Activated naive CD8-positive, alpha-beta T cell treated with anti-CD3 and anti-CD28 coated beads, Interleukin-2, amount 50 U/mL, for 24 hours (primary cell): ENCODE results near the gene ITPR2.

Experiments
- ATAC-seq: fragments of 150-1000 bp; cut with Tn5 transposase; one replicate; pipeline ENCODE4 v1.10.0; 2021
- DNase-seq: peaks from one replicate; pipeline ENCODE4 v3.0.0; 2021
- H3K27ac Mint-ChIP-seq: one replicate; pipeline ENCODE4 v1.8.0; 2021; ENCODE audit warnings: mild to moderate bottlenecking, mixed read lengths
- H3K27me3 Mint-ChIP-seq: one replicate; pipeline ENCODE4 v1.8.0; 2021; ENCODE audit warnings: mixed read lengths
- H3K36me3 Mint-ChIP-seq: one replicate; pipeline ENCODE4 v1.8.0; 2021; ENCODE audit warnings: low read depth, mixed read lengths
- H3K4me1 Mint-ChIP-seq: one replicate; pipeline ENCODE4 v1.8.0; 2021; ENCODE audit warnings: mixed read lengths
- H3K4me3 Mint-ChIP-seq: one replicate; pipeline ENCODE4 v1.8.0; 2021; ENCODE audit warnings: mild to moderate bottlenecking, moderate library complexity, mixed read lengths
- H3K9me3 Mint-ChIP-seq: one replicate; pipeline ENCODE4 v1.8.0; 2021; ENCODE audit warnings: mixed read lengths

ITPR2 gene

GRCh38 chr12:26717757-26718156 is 115.2 kb downstream of the ITPR2 start:
- Mint-ChIP-seq H3K9me3 (no peaks in the 10 kb centered on the region), H3K27me3 (no peaks in the 10 kb centered on the region), H3K4me3 (no peak overlapping the region), H3K4me1 (peaks cover 8% of the 10 kb centered on the region), H3K36me3 (peaks cover 30% of the 10 kb centered on the region), H3K27ac (no peak overlapping the region)
- no peak for DNase-seq
- no peak for ATAC-seq

- Mint-ChIP-seq H3K36me3 (peaks cover 26% of the 10 kb centered on the region), H3K4me1 (peaks cover 3% of the 10 kb centered on the region), H3K27me3 (no peaks in the 10 kb centered on the region), H3K9me3 (no peaks in the 10 kb centered on the region), H3K27ac (no peak overlapping the region), H3K4me3 (no peak overlapping the region)
- no peak for ATAC-seq
- no peak for DNase-seq
Measured at GRCh38 chr12:26715232-26715631, 117.8 kb downstream of the ITPR2 start.

DNA sequence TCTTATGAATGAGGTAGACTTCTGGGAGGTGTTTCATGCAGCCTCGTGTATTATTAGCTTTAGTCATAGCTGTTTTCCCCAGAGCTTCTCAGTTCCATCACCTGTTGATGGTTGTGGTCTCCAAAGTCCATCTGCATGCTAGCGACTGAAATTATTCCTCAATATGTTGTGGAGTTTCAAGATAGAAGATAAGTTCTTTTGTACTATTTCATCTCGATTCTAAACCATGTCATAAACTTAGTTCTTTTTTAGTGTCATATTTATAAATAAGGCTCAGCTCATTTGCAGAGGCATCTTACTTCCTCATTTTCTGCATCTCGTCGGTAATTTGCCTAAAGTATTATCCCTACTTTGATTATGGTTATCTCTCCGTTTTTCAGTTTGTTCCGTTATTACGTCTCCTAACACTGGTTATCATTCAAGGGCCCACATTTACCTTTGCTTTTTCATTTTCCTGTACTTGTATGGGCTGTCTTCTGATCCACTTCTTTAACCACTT is 119.1 kb downstream of the ITPR2 start:
- DNase-seq (no peak), ATAC-seq (no peak)
- Mint-ChIP-seq H3K4me1 (peaks cover 9% of the 10 kb centered on the region), H3K27me3 (no peaks in the 10 kb centered on the region), H3K9me3 (no peaks in the 10 kb centered on the region), H3K4me3 (no peak overlapping the region), H3K27ac (peak overlapping the region; percentile 2), H3K36me3 (peaks cover 31% of the 10 kb centered on the region)

DNA sequence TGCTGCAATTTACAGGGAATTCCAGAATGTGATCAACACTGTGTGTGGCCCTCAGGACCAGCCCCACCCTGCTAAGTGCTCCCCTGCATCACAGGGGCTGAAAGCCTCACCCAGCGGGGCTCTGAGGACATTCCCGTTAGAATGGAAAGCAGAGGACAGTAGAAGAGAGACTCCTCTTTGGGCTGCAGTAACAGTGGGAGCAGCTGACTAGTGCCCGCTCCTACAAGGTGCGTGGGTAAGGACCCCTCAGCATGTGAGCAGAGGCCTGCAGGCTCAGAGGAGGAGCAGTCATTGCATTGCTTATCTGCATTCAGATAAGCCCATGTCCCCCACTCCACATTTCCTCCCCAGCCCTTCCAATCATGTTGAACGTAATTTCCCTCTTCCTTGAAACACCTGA is 120.1 kb downstream of the ITPR2 start:
- peaks cover 11% of the 10 kb centered on the region for H3K4me1 Mint-ChIP-seq
- no peaks in the 10 kb centered on the region for H3K9me3 Mint-ChIP-seq
- no peaks in the 10 kb centered on the region for H3K27me3 Mint-ChIP-seq
- H3K36me3 Mint-ChIP-seq = peaks cover 37% of the 10 kb centered on the region
- no peak overlapping the region for H3K4me3 Mint-ChIP-seq
- no peak for DNase-seq
- ATAC-seq = no peak
- H3K27ac Mint-ChIP-seq = no peak overlapping the region

DNA sequence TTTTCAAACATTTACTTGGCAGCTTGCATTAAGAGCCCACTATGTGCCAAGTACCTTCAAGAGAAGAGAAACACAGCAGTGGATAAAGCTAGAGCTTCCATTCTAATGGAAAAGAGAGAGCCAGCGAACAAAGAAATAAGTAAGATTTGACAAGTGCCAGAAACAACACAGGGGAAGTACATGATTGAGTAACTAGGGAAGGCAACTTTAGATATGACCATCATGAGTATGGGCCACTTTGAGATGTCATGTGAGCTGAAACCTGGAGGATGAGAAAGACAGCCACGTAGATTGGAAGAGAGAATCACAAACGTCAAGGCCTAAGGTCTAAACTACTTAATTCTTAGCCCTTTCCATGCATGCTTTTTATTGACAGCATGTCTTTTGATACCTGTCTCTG is 121.4 kb downstream of the ITPR2 start:
- no peak for ATAC-seq
- no peaks in the 10 kb centered on the region for H3K9me3 Mint-ChIP-seq

DNA sequence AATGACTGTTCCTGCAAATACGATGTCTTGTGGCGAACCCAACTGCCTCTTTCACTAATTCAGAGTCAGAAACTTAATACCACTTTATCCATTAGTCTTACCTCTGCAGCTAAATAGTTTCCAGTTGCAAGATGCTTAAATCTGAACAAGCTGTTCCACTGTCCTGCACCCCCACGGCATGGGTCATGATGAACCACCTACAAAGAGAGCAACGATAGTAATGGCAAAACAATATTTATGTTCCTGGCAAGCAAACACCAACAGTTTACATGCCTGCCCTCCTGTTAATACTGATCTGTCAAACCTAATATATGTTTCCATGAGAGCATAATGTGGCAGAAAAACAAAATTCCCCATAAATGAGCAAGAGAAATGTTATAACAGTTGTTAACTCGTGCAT is 121.9 kb downstream of the ITPR2 start:
- H3K36me3 Mint-ChIP-seq = peaks cover 33% of the 10 kb centered on the region
- no peak for ATAC-seq
- peaks cover 11% of the 10 kb centered on the region for H3K4me1 Mint-ChIP-seq
- no peaks in the 10 kb centered on the region for H3K9me3 Mint-ChIP-seq
- no peak for DNase-seq
- no peaks in the 10 kb centered on the region for H3K27me3 Mint-ChIP-seq
- H3K27ac Mint-ChIP-seq = no peak overlapping the region
- H3K4me3 Mint-ChIP-seq = no peak overlapping the region

More for the DNA sequence above, 121.4 kb downstream of the ITPR2 start:
- peaks cover 11% of the 10 kb centered on the region for H3K4me1 Mint-ChIP-seq
- peak overlapping the region; percentile 4 for H3K27ac Mint-ChIP-seq
- H3K36me3 Mint-ChIP-seq = peaks cover 36% of the 10 kb centered on the region
- H3K4me3 Mint-ChIP-seq = no peak overlapping the region
- H3K27me3 Mint-ChIP-seq = no peaks in the 10 kb centered on the region
- no peak for DNase-seq

DNA sequence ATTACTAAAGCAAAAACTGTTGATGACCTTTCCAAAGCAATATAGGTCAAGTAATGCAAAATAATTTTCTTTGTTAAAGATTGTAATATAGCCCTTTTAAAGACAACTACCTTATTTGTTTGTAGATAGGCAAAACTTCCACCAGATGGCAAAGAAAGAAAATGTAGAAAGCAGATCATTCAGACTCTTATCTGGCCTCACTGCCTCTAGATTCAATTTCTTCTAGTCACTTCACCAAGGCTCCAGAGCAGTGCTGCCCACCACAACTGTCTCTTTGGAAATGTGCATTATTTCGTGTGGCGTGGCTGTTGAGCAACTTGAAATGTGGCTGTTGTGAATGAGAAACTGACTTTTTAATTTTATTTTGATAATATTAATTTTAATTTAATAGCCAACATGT is 127.1 kb downstream of the ITPR2 start:
- peaks cover 11% of the 10 kb centered on the region for H3K4me1 Mint-ChIP-seq
- no peaks in the 10 kb centered on the region for H3K27me3 Mint-ChIP-seq
- H3K27ac Mint-ChIP-seq = no peak overlapping the region
- H3K9me3 Mint-ChIP-seq = no peaks in the 10 kb centered on the region
- H3K36me3 Mint-ChIP-seq = peaks cover 18% of the 10 kb centered on the region
- DNase-seq (no peak), ATAC-seq (no peak)
- H3K4me3 Mint-ChIP-seq = no peak overlapping the region

GRCh38 chr12:26704684-26705460 is 128.1 kb downstream of the ITPR2 start:
- H3K36me3 Mint-ChIP-seq = peaks cover 16% of the 10 kb centered on the region

GRCh38 chr12:26704214-26704613 is 128.8 kb downstream of the ITPR2 start:
- H3K9me3 Mint-ChIP-seq = no peaks in the 10 kb centered on the region
- DNase-seq (no peak), ATAC-seq (no peak)
- H3K36me3 Mint-ChIP-seq = peaks cover 16% of the 10 kb centered on the region
- no peak overlapping the region for H3K27ac Mint-ChIP-seq
- H3K27me3 Mint-ChIP-seq = no peaks in the 10 kb centered on the region
- peaks cover 5% of the 10 kb centered on the region for H3K4me1 Mint-ChIP-seq
- H3K4me3 Mint-ChIP-seq = no peak overlapping the region

More at GRCh38 chr12:26704684-26705460, 128.1 kb downstream of the ITPR2 start:
- ATAC-seq = no peak
- Mint-ChIP-seq H3K9me3 (no peaks in the 10 kb centered on the region), H3K4me1 (peaks cover 7% of the 10 kb centered on the region), H3K4me3 (no peak overlapping the region), H3K27me3 (no peaks in the 10 kb centered on the region), H3K27ac (no peak overlapping the region)
- DNase-seq = no peak

GRCh38 chr12:26702741-26703140 is 130.3 kb downstream of the ITPR2 start:
- H3K27ac Mint-ChIP-seq = no peak overlapping the region
- no peak for DNase-seq
- no peaks in the 10 kb centered on the region for H3K9me3 Mint-ChIP-seq
- ATAC-seq = no peak
- no peaks in the 10 kb centered on the region for H3K27me3 Mint-ChIP-seq
- peaks cover 17% of the 10 kb centered on the region for H3K36me3 Mint-ChIP-seq
- no peak overlapping the region for H3K4me3 Mint-ChIP-seq
- peaks cover 12% of the 10 kb centered on the region for H3K4me1 Mint-ChIP-seq

DNA sequence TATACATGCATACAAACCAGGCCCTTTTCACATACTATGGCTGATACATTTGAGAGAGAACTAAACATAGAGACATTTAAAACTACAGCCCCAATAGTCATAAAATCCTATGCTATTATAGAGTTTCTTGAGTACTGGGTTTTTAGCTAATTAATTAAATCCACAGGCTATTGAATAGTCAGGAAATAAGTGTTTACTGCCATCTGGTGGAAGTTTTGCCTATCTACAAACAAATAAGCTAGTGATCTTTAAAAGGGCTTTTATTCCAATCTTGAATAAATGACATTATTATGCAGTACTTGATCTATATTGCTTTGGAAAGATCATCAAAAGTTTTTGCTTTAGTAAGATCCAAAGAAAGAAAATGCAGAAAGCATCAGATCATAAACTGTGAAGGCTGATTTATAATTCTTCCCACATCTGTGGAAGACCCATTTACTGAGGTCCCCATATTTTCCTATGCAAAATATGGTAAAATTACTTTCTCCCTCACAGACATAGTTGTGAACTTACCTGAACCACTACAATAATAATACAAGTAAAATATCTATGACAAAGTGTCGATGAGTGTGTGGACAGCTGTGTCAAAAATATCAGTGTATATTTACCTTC is 131.3 kb downstream of the ITPR2 start:
- no peak overlapping the region for H3K27ac Mint-ChIP-seq
- DNase-seq (no peak), ATAC-seq (no peak)
- H3K4me3 Mint-ChIP-seq = no peak overlapping the region
- no peaks in the 10 kb centered on the region for H3K27me3 Mint-ChIP-seq
- H3K4me1 Mint-ChIP-seq = peaks cover 18% of the 10 kb centered on the region
- no peaks in the 10 kb centered on the region for H3K9me3 Mint-ChIP-seq
- peaks cover 25% of the 10 kb centered on the region for H3K36me3 Mint-ChIP-seq

- Mint-ChIP-seq H3K9me3 (no peaks in the 10 kb centered on the region), H3K4me1 (peaks cover 18% of the 10 kb centered on the region), H3K27ac (no peak overlapping the region), H3K27me3 (no peaks in the 10 kb centered on the region), H3K4me3 (no peak overlapping the region), H3K36me3 (peaks cover 38% of the 10 kb centered on the region)
- ATAC-seq (no peak), DNase-seq (no peak)
Measured at GRCh38 chr12:26700430-26700829, 132.6 kb downstream of the ITPR2 start.

GRCh38 chr12:26699237-26699636 is 133.8 kb downstream of the ITPR2 start:
- H3K9me3 Mint-ChIP-seq = no peaks in the 10 kb centered on the region
- H3K36me3 Mint-ChIP-seq = peaks cover 47% of the 10 kb centered on the region
- no peak for DNase-seq
- H3K4me3 Mint-ChIP-seq = no peak overlapping the region
- no peaks in the 10 kb centered on the region for H3K27me3 Mint-ChIP-seq
- no peak for ATAC-seq
- H3K27ac Mint-ChIP-seq = no peak overlapping the region
- peaks cover 18% of the 10 kb centered on the region for H3K4me1 Mint-ChIP-seq

DNA sequence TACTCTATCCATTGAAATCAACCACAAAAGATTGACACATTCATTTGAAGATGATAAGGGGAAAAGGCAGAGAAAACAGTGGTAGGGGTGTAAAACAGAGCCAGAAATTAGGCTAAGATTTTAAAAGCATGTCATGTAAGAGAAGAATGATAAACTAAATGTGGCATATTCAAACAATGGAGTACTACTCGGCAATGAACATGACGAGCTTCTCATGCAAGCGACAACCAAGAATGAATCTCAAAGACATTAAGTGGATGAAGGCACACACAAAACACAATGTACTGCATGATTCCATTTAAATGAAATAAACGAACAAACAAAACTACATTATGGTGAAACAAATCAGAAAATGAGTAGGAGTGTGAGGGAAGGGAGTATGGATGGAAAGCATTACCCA is 134.8 kb downstream of the ITPR2 start:
- Mint-ChIP-seq H3K4me1 (peaks cover 18% of the 10 kb centered on the region), H3K4me3 (no peak overlapping the region), H3K36me3 (peaks cover 49% of the 10 kb centered on the region), H3K27ac (no peak overlapping the region), H3K9me3 (no peaks in the 10 kb centered on the region), H3K27me3 (no peaks in the 10 kb centered on the region)
- no peak for ATAC-seq
- DNase-seq = no peak

GRCh38 chr12:26697217-26697616 is 135.8 kb downstream of the ITPR2 start:
- no peak overlapping the region for H3K4me3 Mint-ChIP-seq
- peaks cover 18% of the 10 kb centered on the region for H3K4me1 Mint-ChIP-seq
- ATAC-seq (no peak), DNase-seq (no peak)
- H3K27ac Mint-ChIP-seq = no peak overlapping the region
- no peaks in the 10 kb centered on the region for H3K27me3 Mint-ChIP-seq
- H3K9me3 Mint-ChIP-seq = no peaks in the 10 kb centered on the region
- peaks cover 52% of the 10 kb centered on the region for H3K36me3 Mint-ChIP-seq
